ENCODE measurements around the gene NBPF1.

- TF ChIP-seq POLR2A (conservative IDR thresholded peaks at IDR 0.05) (no peak), SMARCB1 (IDR thresholded peaks at IDR 0.05; ENCODE audit: insufficient read length, low read depth) (no peak), JUND (IDR thresholded peaks at IDR 0.05; ENCODE audit: borderline replicate concordance, low read depth, low read length) (no peak), JUND (tag; IDR thresholded peaks at IDR 0.05; ENCODE audit: borderline replicate concordance, low read depth, low read length) (no peak), CTCF (IDR thresholded peaks at IDR 0.05 in 2 of 3, conservative IDR thresholded peaks at IDR 0.05 in 1 of 3; ENCODE audit: insufficient read depth in 2 of 3, low read depth in 1 of 3, low read length in 3 of 3) (no peak), EP300 (IDR thresholded peaks at IDR 0.05; ENCODE audit: low read length) (no peak), NR2F6 (CRISPR knock-in tag; IDR thresholded peaks at IDR 0.05) (no peak), MNT (conservative IDR thresholded peaks at IDR 0.05) (no peak), NFE2L1 (tag; IDR thresholded peaks at IDR 0.05; ENCODE audit: borderline replicate concordance, low read depth) (no peak), MAZ (CRISPR knock-in tag; conservative IDR thresholded peaks at IDR 0.05 in 1 of 2, IDR thresholded peaks at IDR 0.05 in 1 of 2) (no peak), ZSCAN29 (IDR thresholded peaks at IDR 0.05) (no peak), ILK (tag; IDR thresholded peaks at IDR 0.05; ENCODE audit: borderline replicate concordance, low read depth) (no peak), HIVEP1 (CRISPR knock-in tag; IDR thresholded peaks at IDR 0.05) (no peak), KAT2B (IDR thresholded peaks at IDR 0.05; ENCODE audit: low read depth, low read length) (no peak)
These were observed 5.9 kb downstream of the NBPF1 start for GRCh38 chr1:16607433-16607851.
